IPS DF 4.7 (cell line): ENCODE results near the gene SHANK1.
"Not testable (repeated sequence)": the region's sequence is repeated elsewhere in the genome, so short reads cannot be mapped to it uniquely, and the experiment has no call there.

Experiments used
- DNase-seq: peaks from one replicate; pipeline ENCODE4 v3.0.0-alpha.2; 2013; ENCODE audit warnings: low spot score; ENCODE audit errors: extremely low read depth

Gene SHANK1

DNA sequence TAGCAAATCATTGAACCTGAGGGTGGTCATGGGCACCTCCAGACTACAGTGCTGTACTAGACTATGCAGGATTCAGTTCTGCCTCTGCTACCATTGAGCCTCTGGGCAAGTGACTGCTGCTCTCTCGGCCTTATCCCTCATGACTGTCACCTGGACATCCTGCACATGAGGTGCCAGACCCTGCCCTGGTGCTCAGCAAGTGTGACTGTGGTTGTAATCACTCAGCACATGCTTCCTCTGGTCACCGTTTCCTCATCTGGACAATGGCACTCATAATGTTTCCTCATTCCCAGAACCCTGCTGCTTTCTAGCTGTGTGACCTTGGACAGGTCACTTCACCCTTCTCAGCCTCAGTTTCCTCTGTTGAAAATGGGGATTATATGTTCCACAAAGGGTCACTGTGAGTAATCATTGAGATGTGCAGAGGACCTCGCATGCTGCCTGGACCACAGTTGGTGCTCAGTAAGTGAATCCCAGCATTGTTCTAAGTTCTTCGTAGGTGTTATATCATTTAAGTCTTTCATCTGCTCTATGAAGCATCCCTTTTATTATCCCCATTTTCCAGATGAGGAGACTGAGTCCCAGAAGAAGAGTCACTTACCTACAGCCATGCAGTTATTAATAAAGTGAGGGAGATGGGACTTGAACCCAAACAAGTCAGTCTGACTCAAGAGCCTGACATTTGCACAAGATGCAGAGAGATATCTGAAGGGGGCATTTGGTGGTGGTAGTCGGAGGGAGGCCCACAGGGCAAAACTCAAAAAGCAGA is 83.1 kb downstream of the SHANK1 start:
- DNase-seq, result no peak

- no peak for DNase-seq
Measured at GRCh38 chr19:50633973-50634372, 85.6 kb downstream of the SHANK1 start.

DNA sequence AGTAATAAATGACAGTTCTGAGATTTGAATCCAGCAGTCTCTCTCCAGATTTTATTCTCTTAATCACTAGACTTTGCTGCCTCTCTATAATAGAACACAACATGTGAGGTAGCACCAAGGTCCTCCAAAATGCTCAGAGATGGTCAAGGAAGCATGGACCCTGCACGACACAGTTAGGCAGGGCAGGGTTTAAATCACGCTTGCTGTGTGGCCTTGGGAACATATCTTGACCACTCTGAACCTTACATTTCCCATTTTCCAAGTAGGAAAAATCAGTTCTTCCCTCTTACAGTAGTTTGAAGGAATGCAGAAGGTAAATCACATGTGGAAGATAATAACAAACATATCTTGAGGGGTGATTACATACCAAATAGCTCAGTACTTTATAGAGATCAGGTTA is 86.2 kb downstream of the SHANK1 start:
- no peak for DNase-seq

DNA sequence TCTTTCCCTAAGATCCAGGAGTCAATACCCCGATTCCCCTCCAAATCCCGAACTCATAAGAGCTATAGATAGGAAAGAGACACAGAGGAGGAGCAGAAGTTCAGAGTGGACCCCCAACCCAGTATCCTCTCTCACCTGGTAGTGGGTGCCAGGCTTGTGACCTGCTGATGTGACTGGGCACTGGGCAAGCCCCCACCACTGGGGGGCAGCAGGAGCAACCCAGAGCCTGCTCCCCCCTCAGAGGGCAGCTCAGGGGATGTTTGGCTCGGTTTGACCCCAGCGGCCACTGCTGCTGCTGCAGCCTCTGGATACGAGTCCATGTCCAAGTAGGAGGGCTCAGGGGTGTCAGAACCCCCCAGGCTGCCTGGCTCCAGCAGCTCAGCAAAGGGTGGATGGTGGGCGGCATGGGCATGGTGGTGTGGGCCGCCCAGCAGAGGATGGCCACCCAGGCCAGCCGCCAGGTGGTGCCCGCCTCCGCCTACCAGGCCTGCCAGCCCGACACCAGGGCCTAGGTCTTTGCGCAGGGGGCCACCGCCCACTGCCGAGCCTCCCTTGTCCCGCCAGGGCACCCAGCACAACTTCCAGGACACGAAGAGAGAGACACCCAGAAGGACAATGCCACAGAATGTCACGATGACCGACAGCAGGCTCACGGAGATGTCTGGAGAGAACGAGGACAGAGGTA is 87.3 kb downstream of the SHANK1 start:
- DNase-seq, result no peak

- no peak for DNase-seq
Measured at GRCh38 chr19:50629801-50630200, 89.8 kb downstream of the SHANK1 start.

DNA sequence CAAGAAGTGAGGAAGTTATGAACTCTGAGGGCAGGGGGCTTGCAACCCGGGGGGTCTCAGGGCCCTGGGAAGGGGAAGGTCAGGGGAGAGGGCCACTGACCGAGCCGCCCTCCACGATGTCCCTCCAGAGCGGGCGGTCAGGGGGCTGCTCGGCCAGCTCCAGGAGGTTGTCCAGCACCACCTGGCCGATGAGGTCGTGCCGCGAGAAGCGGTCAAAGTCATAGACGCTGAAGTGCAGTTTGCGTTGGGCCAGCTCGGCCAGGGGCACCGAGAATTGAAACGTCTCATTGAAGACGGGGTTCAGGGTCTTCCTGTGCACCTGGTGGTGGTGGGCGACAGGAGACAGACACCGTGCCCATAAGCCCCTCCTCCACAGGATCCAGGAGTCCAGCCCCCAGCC is 90.4 kb downstream of the SHANK1 start:
- DNase-seq, result no peak

DNA sequence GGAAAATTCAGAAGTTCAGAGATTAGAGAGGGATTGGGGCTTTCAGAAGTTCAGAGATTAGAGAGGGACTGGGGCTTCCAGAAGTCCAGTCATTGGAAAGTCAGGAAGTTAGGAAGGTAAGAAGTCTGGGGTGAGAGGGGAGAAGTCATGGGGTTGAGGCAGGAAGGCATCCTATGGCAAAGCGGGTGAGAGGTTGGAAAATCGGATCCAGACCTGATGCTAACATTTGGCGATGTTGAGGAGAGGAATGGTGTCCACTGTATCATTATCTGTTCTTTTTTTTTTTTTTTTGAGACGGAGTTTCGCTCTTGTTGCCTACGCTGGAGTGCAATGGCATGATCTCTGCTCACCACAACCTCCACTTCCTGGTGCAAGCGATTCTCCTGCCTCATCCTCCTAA is 91.1 kb downstream of the SHANK1 start:
- no peak for DNase-seq

DNA sequence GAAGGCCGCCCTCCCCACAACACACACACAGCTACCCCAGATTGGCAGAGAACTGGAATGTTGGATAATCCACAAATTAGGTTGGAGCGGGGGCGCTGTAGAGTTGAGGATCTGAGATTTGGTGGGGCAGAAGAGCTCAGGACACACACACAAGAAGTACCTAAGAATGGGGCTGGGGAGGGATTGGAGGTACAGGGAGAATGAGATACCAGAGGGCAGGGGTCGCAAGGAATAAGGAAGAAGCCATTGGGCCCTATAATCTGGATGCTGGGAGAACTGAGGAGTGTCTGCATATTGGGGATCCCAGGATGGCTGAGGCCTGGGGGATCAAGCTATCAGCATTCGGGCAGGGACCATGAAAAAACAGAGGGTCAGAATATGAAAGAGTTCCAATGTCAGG is 91.5 kb downstream of the SHANK1 start:
- no peak for DNase-seq

GRCh38 chr19:50626795-50627194 is 92.8 kb downstream of the SHANK1 start:
- no peak for DNase-seq

- DNase-seq, result no peak
Measured at GRCh38 chr19:50626011-50626410, 93.6 kb downstream of the SHANK1 start.

DNA sequence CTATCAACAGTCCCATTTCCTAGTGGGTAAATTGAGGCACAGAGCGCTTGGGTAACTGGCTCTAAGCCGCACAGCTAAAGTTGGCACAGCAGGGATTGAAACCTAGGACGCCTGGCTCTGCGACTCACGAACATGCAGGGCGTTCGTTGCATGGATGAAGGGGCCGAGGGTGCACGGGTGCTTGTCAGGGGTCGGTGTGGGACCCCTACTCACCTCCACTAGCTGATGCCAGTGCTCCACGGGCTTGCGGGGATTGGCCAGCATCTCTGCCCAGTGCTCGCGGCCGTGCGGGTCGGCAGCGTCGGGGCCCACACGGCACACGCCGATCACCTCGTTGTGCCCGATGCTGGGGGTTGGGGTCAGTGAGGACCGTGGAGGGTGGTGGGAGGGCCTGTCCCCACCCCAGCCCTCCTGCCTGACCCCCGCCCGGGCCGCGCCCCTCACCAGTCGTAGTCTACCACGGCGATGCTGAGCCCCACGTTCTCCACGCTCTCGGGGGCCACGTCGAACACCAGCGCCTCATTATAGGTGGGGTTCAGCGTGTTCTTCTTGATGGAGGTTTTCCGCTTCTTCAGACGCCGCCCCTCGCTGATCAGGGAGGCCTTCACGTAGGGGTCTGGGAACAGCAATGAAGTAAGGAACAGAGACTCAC is 94.5 kb downstream of the SHANK1 start:
- DNase-seq, result no peak

- not testable (repeated sequence) for DNase-seq
Measured at GRCh38 chr19:50620394-50620906, 99.2 kb downstream of the SHANK1 start.

DNA sequence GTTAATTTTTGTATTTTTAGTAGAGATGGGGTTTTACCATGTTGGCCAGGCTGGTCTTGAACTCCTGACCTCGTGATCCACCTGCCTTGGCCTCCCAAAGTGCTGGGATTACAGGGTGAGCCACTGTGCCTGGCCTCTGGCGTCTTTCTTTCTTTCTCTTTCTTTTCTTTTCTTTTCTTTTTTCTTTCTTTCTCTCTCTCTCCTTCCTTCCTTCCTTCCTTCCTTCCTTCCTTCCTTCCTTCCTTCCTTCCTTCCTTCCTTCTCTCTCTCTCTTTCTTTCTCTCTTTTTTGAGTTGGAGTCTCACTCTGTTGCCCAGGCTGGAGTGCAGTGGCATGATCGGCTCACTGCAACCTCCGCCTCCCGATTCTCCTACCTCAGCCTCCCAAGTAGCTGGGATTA is 100.4 kb downstream of the SHANK1 start:
- not testable (repeated sequence) for DNase-seq

DNA sequence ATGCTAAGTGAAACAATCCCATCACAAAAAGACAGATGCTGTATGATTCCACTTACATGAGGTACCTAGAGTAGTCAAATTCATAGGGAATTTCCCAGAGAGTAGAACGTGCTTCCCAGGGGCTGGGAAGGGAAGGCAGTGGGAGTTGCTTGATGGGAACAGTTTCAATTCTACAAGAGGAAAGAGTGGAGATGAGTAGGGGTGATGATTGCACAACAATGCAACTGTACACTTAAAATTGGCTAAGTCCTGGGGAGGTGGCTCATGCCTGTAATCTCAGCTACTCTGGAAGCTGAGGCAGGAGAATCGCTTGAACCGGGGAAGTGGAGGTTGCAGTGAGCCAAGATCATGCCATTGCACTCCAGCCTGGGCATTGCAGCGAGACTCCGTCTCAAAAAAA is 101.2 kb downstream of the SHANK1 start:
- DNase-seq, result not testable (repeated sequence)

- not testable (repeated sequence) for DNase-seq
Measured at GRCh38 chr19:50612504-50613404, 106.8 kb downstream of the SHANK1 start.
